ENCODE measurements around the gene EAF1. TPM values are rescaled to one million over a fixed set of nuclear protein-coding genes. Genes with fewer than 3 reads are reported as not detected.
"Not testable (repeated sequence)": the region's sequence is repeated elsewhere in the genome, so short reads cannot be mapped to it uniquely, and the experiment has no call there.

EAF1 gene
- total RNA-seq, 6 experiments from 2014 or later: 13.9 to 17.2 (median 15.8) TPM

DNA sequence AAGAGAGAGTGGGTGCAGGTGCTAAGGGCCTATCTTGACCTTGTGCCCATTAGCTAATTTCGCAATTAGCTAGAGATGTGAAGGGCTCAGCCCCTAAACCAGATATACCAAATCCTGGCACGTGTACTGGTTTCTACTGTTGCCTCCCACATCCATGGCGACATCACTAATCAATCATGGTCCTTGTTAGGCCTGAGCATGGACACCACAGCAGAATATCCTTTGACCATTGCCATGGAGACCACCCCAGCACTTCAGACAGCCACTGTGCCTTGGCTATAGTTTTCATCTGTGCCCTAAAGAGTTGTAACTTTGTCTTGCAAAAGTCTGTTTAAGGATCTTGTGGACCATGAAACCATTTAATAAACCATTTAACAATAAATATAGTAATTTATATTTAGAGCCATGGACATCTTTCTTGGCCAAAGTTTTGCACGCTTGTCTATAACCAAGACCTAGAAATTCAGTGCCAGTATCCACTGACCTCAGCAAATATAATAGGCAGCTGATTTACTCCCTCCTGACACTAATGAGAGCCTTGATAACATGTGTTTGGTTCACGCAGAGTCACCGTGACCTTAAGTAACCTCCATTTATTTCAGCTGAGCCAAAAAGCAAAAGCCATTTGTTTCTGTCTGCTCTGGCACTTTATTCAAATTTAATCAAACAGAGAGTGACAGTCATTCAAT lies 50.7 kb downstream of the EAF1 start:
- no peak for DNase-seq
- Mint-ChIP-seq H3K4me1 (ENCODE audit: low read depth) (no peaks in the 10 kb centered on the region), H3K4me3 (no peak overlapping the region)

DNA sequence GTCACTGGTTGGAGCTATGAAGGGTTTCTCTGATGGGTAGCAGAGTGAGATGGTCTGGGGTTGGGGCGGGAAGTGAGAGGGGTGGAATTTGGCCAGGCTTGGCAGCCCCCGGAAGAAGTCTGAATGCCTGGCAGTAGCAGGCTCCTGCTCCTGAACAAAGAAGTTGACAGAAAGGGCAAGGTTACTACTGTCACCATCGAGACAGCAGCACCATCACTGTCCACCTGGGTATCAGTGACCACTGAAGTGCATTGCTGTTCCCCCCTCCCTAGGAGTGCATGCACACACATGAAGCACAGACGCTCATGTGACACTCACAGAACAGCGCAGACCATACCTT lies 51.2 kb downstream of the EAF1 start:
- no peaks in the 10 kb centered on the region for H3K36me3 Mint-ChIP-seq (ENCODE audit: low read depth)
- H3K27me3 Mint-ChIP-seq (ENCODE audit: insufficient read depth): peaks cover 11% of the 10 kb centered on the region
- H3K9me3 Mint-ChIP-seq: no peaks in the 10 kb centered on the region
- H3K27ac Mint-ChIP-seq: no peak overlapping the region
- no peaks in the 10 kb centered on the region for H3K4me1 Mint-ChIP-seq (ENCODE audit: low read depth)
- TF ChIP-seq, protein P1, sequence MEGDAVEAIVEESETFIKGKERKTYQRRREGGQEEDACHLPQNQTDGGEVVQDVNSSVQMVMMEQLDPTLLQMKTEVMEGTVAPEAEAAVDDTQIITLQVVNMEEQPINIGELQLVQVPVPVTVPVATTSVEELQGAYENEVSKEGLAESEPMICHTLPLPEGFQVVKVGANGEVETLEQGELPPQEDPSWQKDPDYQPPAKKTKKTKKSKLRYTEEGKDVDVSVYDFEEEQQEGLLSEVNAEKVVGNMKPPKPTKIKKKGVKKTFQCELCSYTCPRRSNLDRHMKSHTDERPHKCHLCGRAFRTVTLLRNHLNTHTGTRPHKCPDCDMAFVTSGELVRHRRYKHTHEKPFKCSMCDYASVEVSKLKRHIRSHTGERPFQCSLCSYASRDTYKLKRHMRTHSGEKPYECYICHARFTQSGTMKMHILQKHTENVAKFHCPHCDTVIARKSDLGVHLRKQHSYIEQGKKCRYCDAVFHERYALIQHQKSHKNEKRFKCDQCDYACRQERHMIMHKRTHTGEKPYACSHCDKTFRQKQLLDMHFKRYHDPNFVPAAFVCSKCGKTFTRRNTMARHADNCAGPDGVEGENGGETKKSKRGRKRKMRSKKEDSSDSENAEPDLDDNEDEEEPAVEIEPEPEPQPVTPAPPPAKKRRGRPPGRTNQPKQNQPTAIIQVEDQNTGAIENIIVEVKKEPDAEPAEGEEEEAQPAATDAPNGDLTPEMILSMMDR (IDR thresholded peaks at IDR 0.05): no peak
- DNase-seq: no peak
- no peak overlapping the region for H3K4me3 Mint-ChIP-seq

More for the DNA sequence above, 50.7 kb downstream of the EAF1 start:
- TF ChIP-seq, protein P1 (IDR thresholded peaks at IDR 0.05): no peak
- Mint-ChIP-seq H3K36me3 (ENCODE audit: low read depth) (no peaks in the 10 kb centered on the region), H3K9me3 (no peaks in the 10 kb centered on the region), H3K27ac (no peak overlapping the region), H3K27me3 (ENCODE audit: insufficient read depth) (peaks cover 7% of the 10 kb centered on the region)

GRCh38 chr3:15479400-15480224 lies 52.2 kb downstream of the EAF1 start:
- DNase-seq: no peak
- no peak overlapping the region for H3K27ac Mint-ChIP-seq

GRCh38 chr3:15484551-15484950 lies 57.2 kb downstream of the EAF1 start:
- not testable (repeated sequence) for H3K4me1 Mint-ChIP-seq (ENCODE audit: low read depth); H3K27ac Mint-ChIP-seq; H3K4me3 Mint-ChIP-seq; H3K9me3 Mint-ChIP-seq; H3K36me3 Mint-ChIP-seq (ENCODE audit: low read depth); DNase-seq
- peaks cover 20% of the 10 kb centered on the region; the same call in 1 of the 2 replicates for H3K27me3 Mint-ChIP-seq (ENCODE audit: insufficient read depth)

More at GRCh38 chr3:15479400-15480224, 52.2 kb downstream of the EAF1 start:
- no peaks in the 10 kb centered on the region for H3K36me3 Mint-ChIP-seq (ENCODE audit: low read depth)
- TF ChIP-seq, protein P1 (IDR thresholded peaks at IDR 0.05): no peak
- H3K4me3 Mint-ChIP-seq: no peak overlapping the region
- peaks cover 12% of the 10 kb centered on the region for H3K27me3 Mint-ChIP-seq (ENCODE audit: insufficient read depth)
- H3K9me3 Mint-ChIP-seq: no peaks in the 10 kb centered on the region
- H3K4me1 Mint-ChIP-seq (ENCODE audit: low read depth): no peaks in the 10 kb centered on the region

DNA sequence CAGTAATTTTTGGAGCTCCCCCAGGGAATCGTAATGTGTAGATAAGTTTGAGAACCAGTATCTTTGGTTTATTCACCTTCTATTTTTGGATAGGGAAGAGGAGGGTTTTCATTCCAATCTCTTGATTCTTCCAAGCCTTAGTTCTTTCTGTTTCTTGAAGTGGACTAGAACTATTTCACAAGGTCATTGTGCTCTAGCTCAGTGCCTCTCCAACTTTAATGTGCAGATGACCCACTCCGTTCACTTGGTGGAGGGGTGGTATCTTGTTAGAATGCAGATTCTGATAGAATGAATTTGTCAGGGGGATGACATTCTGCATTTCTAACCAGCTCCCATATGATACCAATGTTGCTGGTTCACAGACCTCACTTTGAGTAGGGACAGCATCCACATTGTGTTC lies 58.6 kb downstream of the EAF1 start:
- Mint-ChIP-seq H3K36me3 (ENCODE audit: low read depth) (no peaks in the 10 kb centered on the region), H3K9me3 (no peaks in the 10 kb centered on the region), H3K4me1 (ENCODE audit: low read depth) (no peaks in the 10 kb centered on the region), H3K27ac (no peak overlapping the region), H3K4me3 (no peak overlapping the region), H3K27me3 (ENCODE audit: insufficient read depth) (peaks cover 20% of the 10 kb centered on the region)
- no peak for DNase-seq
- TF ChIP-seq, protein P1 (IDR thresholded peaks at IDR 0.05): no peak

GRCh38 chr3:15486979-15487378 lies 59.6 kb downstream of the EAF1 start:
- Mint-ChIP-seq H3K9me3 (no peaks in the 10 kb centered on the region), H3K27me3 (ENCODE audit: insufficient read depth) (peaks cover 20% of the 10 kb centered on the region), H3K4me1 (ENCODE audit: low read depth) (no peaks in the 10 kb centered on the region), H3K4me3 (no peak overlapping the region), H3K36me3 (ENCODE audit: low read depth) (no peaks in the 10 kb centered on the region), H3K27ac (no peak overlapping the region)
- TF ChIP-seq, protein P1 (IDR thresholded peaks at IDR 0.05): no peak
- DNase-seq: no peak

All from HFFc6 (cell line).